ACHN (cell line): Measurements from ENCODE around the gene KCNC1.

Source experiments
- DNase-seq: peaks from one replicate; pipeline ENCODE4 v3.0.0-alpha.2; 2015
- in situ Hi-C: cut with HindIII; loops from 2 replicates; pipeline ENCODE4 v1.10.0; 2017; ENCODE audit warnings: low sequenced_read_pairs, low pct_ligation_motif_present, low pct_unique_long_range_greater_than_20kb

Gene KCNC1

GRCh38 chr11:17713851-17714250 lies 20.7 kb upstream of the KCNC1 start:
- no peak for DNase-seq
- in situ Hi-C loops, result no loop called here

GRCh38 chr11:17714356-17714854 lies 20.2 kb upstream of the KCNC1 start:
- in situ Hi-C loops, result no loop called here
- no peak for DNase-seq

- no peak for DNase-seq
- in situ Hi-C loops, result no loop called here
These were observed 19.7 kb upstream of the KCNC1 start for GRCh38 chr11:17714870-17715269.

GRCh38 chr11:17716807-17717206 lies 17.8 kb upstream of the KCNC1 start:
- in situ Hi-C loops, result no loop called here
- no peak for DNase-seq

GRCh38 chr11:17718015-17718414 lies 16.6 kb upstream of the KCNC1 start:
- in situ Hi-C loops, result no loop called here
- DNase-seq, result no peak

GRCh38 chr11:17718510-17718962 lies 16.0 kb upstream of the KCNC1 start:
- in situ Hi-C loops, result no loop called here
- DNase-seq, result no peak

GRCh38 chr11:17719028-17719937 lies 15.3 kb upstream of the KCNC1 start, which contains the start of gene MYOD1:
TSS of gene MYOD1 (plus strand) at chr11:17719571. CDS start at chr11:17719783, 212 bp downstream.
- in situ Hi-C loops, result no loop called here
- no peak for DNase-seq

- DNase-seq, result no peak
- in situ Hi-C loops, result no loop called here
These were observed 14.4 kb upstream of the KCNC1 start for GRCh38 chr11:17719938-17720795.

GRCh38 chr11:17720796-17721171 lies 13.8 kb upstream of the KCNC1 start:
- DNase-seq, result peak; percentile 12

GRCh38 chr11:17721242-17721999 lies 13.2 kb upstream of the KCNC1 start:
- in situ Hi-C loops, result no loop called here
- DNase-seq, result no peak

More at GRCh38 chr11:17720796-17721171, 13.8 kb upstream of the KCNC1 start:
- in situ Hi-C loops, result no loop called here

- peak; percentile 35 for DNase-seq
- in situ Hi-C loops, result no loop called here
These were observed 12.5 kb upstream of the KCNC1 start for GRCh38 chr11:17722000-17722643.

- DNase-seq, result no peak
- in situ Hi-C loops, result no loop called here
These were observed 10.3 kb upstream of the KCNC1 start for GRCh38 chr11:17724020-17724908.

GRCh38 chr11:17725174-17725573 lies 9.4 kb upstream of the KCNC1 start:
- no peak for DNase-seq
- in situ Hi-C loops, result no loop called here

- in situ Hi-C loops, result no loop called here
- no peak for DNase-seq
These were observed 4.4 kb upstream of the KCNC1 start for GRCh38 chr11:17730137-17730536.

- DNase-seq, result peak; percentile 73
- in situ Hi-C loops, result no loop called here
These were observed 3.7 kb upstream of the KCNC1 start for GRCh38 chr11:17730608-17731462.

GRCh38 chr11:17733261-17733660 lies 1.3 kb upstream of the KCNC1 start:
- no peak for DNase-seq
- in situ Hi-C loops, result no loop called here
